Testis (tissue), 2 donors: Measurements from ENCODE around the gene INCENP.

Source experiments
- POLR2A ChIP-seq: fragments of 450-650 bp; IDR thresholded peaks from one replicate; pipeline ENCODE4 v1.6.1; 2017; ENCODE audit warnings: antibody characterized with exemption, mild to moderate bottlenecking, moderate library complexity
- TF ChIP-seq, protein P1 (sequence below), 3 experiments: fragments of 450-650 bp in 2 of 3; fragments of 200-600 bp in 1 of 3; sonication (generic) in 1 of 3; IDR thresholded peaks; one replicate each; pipeline ENCODE4 v1.5.1; 2016 to 2019; ENCODE audit warnings: antibody characterized with exemption in 3 of 3, mild to moderate bottlenecking in 2 of 3, moderate library complexity in 1 of 3

DNA sequence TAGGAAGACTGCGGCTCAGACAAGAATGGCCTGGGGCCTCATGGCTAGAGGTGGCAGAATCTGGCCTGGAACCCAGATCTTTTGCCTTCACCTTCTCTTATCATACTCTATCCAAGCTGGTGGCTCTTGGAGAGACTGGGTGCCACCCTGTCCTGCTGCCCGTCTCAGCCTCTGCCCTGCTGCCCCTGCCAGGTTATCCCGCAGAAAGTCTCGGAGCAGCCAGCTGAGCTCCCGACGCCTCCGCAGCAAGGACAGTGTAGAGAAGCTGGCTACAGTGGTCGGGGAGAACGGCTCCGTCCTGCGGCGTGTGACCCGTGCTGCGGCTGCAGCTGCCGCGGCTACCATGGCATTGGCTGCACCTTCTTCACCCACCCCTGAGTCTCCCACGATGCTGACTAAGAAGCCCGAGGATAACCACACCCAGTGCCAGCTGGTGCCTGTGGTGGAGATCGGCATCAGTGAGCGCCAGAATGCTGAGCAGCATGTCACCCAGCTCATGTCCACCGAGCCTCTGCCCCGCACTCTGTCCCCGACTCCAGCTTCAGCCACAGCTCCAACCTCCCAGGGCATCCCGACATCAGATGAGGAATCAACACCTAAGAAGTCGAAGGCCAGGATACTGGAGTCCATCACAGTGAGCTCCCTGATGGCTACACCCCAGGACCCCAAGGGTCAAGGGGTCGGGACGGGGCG, 5.9 kb downstream of the INCENP start:
- TF ChIP-seq, protein P1, sequence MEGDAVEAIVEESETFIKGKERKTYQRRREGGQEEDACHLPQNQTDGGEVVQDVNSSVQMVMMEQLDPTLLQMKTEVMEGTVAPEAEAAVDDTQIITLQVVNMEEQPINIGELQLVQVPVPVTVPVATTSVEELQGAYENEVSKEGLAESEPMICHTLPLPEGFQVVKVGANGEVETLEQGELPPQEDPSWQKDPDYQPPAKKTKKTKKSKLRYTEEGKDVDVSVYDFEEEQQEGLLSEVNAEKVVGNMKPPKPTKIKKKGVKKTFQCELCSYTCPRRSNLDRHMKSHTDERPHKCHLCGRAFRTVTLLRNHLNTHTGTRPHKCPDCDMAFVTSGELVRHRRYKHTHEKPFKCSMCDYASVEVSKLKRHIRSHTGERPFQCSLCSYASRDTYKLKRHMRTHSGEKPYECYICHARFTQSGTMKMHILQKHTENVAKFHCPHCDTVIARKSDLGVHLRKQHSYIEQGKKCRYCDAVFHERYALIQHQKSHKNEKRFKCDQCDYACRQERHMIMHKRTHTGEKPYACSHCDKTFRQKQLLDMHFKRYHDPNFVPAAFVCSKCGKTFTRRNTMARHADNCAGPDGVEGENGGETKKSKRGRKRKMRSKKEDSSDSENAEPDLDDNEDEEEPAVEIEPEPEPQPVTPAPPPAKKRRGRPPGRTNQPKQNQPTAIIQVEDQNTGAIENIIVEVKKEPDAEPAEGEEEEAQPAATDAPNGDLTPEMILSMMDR (IDR thresholded peaks at IDR 0.05): no peak
- TF ChIP-seq POLR2A: no peak
